HUDEP-2 (cell line): Measurements from ENCODE around the gene SLC2A14.

Experiments used
- DNase-seq, 76 experiments: peaks; one replicate each; lab custom pipeline; 2025; ENCODE audit not compliant: unreplicated experiment in 76 of 76; lab: John Stamatoyannopoulos, UW

Gene SLC2A14

GRCh38 chr12:7782055-7782454, 90.7 kb downstream of the SLC2A14 start:
- no peak for DNase-seq

- DNase-seq, result no peak
Observed at GRCh38 chr12:7781274-7781673, 91.4 kb downstream of the SLC2A14 start.

GRCh38 chr12:7769999-7770398, 102.7 kb downstream of the SLC2A14 start:
- no peak for DNase-seq
